GM21576 (cell line): ENCODE data around the gene ABCC5.
A peak's percentile ranks its signal among the peaks of the same experiment; 100 is the strongest.
"Not testable (repeated sequence)": the region's sequence is repeated elsewhere in the genome, so short reads cannot be mapped to it uniquely, and the experiment has no call there.

Experiments used
- ATAC-seq: cut with Tn5 transposase; IDR thresholded peaks from one replicate; pipeline ENCODE4 v1.9.1; 2021; ENCODE audit warnings: mild to moderate bottlenecking, moderate library complexity; ENCODE audit not compliant: unreplicated experiment

ABCC5 gene

DNA sequence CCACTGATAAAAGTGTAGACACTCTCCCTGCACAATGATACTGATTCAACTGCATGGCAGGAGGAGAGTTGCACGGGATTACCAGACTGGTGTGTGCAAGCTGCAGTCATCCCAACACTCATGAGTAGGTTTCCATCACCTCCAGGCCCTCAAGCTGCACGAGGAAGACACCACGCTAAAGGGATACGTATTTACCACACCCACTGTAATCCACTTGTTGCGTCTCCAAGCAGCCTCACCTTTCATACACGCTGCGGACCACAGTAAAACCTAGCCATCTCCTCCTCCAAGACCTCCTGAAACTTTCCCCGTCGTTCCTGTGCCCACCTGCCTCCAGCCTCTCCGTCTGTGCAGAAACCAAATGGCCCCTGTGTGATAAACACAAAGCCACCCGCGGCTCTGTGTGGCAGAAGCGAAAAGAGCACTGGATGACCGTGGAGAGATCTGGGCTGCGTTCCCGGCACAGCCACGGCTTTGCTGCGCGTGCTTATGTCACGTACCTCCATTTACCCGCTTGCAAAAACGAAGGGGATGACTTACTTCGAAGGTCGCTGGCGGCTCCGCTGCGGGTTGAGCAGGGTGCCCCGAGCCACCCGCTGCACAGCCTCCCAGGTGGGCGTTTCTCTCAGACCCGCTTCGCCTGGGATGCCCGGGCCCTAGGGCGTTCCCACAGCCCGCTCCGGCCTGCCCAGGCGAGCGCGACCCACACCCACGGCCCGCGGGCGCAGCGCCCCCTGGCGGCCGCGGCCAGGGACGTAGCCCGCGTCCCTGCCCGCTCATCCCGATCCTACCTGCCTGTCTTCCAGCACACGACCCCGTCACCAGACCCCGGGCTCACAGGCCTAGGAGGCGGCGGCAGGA, 643 bp downstream of the ABCC5 start:
- peak; percentile 54 for ATAC-seq

DNA sequence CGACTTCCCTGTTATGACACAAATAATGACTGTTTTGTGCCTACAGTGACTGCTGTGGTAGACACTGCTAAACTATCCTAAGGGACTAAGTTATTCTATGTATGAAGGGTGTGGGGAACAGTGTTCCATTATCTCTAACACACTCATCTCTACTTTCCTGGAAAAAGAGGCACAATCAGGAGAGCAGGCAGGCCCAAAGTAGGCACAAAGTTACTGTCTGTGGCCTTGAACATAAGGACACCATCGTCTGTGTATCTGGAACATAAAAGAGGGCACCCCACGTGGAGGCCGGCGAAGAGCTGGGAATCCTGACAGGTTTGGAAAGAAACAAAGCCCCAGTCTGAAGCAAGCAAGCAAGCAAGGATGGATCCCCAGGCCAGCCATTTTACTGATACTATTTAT, 1.5 kb downstream of the ABCC5 start:
- ATAC-seq, result no peak

DNA sequence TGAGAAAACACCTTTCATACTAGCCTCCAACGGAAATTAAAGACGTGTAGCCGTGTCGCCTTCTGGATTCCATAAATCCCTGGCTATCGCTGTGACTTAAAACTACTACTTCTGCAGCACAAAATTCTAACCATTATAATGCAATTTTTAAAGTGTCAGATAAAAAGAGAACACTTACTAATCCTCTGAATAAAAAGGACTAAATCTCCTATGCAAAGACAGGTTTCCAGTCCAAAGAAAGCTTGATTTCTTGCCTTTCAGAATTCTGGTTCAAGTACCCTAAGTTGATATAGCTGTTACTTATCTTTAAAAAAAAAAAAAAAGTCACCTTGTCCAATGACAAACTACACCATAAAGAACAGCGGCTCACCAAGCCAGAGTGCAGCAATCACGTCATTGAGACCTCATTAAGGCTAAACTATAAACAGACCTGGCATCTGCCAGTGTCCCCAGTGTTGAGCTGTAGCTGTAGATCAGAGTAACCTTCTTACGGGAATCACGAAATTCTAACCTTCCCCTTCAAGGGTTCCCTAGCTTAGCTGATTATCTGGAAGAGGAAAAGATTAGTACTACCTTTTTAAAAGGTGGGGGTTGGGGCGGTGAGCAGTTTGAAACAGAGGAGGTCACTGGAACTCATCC, 2.2 kb downstream of the ABCC5 start:
- ATAC-seq, result no peak

DNA sequence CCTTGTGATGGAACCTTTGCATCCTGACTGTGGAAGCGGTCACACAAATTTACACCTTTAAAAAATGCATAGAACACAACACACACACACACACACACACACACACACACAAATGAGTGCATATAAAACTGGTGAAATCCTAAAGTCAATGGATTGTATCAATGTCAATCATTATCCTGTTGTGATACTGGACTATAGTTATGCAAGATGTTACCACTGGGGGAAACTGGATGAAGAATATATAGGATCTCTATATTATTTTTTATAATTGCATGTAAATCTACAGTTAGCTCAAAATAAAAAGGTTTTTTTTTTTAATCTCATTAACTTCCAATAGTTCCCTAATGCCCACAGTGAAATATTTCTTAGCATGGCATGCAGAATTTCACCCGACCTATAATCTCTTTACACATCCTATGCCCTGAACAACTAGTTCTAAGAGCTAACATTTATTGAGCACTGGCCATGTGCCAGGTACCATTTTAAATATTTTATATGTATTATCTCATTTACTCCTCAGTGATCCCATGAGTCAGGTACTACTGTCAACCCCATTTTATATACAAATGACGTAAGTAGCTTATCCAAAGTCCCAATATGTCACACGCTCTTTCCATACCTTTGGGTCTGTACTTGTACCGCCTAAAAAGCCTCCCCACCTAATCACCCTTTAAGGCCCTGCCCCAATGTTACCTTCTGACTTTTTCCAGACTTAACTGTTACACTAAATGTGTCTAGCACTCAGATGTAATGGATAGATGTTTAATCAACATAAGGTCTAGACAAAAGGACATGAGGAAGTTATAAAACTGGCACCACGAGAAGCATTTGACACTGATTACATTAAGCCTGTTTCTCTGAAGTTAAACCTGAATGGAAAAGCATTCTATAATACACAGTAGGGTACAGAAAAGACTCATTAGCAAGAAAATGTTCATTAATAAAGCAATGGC, 5.5 kb downstream of the ABCC5 start:
- no peak for ATAC-seq

DNA sequence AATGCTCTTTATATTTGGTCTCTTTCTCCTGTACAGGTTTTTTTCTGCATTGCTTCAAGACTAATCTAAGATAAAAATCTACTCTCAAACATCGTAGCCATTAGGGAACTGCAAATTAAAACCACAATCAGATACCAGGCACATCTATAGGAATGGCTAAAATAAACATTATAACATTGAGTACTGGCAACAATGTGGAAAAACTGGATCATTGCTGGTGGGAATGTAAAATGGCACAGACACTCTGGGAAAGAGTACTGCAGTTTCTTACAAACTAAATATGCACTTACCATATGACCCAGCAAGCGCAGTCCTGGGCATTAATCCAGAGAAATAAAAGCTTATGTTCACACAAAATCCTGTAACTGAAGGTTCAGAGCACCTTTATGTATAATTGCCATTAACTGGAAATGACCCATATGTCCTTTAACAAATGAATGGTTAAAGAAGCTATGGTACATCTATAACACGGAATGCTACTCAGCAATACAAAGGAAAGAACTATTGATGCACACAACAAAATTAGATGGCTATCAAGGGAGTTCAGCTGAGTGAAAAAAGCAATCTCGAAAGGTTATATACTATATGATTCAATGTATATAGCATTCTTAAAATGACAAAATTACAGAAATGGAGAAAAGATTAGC, 6.3 kb downstream of the ABCC5 start:
- no peak for ATAC-seq

DNA sequence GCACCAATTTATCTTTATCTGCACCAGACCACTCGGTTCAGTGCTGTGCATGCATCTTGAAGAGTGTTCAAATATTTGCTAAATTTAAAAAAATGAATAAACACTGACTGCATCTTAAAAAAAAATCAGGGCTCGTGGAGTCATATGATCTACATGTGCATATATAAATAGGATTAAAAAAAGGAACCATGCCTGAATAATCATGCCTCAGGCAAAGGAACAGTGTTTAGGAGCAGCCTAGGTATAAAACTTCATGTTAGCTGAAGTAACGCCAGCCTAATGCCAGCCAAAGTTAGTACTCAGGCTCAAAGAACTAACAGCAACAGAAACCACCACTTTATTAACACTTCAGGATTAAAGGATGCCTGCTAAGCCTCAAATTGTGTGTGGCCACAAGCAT, 9.5 kb downstream of the ABCC5 start:
- no peak for ATAC-seq

DNA sequence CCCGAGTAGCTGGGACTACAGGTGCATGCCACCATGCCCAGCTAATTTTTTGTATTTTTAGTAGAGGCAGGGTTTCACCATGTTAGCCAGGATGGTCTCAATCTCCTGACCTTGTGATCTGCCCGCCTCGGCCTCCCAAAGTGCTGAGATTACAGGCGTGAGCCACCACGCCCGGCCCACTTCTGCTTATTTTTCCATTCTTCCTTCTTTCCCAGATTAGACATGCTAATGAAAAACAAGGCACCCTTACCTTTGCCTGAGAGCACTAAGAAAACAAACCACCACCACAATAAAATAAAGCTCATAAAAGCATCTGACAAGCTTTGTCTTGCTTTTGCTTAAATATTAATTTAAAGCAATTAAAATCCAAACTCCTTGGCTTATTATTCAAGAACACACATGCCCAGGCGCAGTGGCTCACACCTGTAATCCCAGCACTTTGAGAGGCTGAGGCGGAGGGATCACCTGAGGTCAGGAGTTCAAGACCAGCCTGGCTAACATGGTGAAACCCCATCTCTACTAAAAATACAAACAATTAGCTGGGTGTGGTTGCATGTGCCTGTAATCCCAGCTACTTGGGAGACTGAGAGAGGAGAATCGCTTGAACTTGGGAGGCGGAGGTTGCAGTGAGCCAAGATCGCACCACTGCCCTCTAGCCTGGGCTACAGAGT, 10.4 kb downstream of the ABCC5 start:
- not testable (repeated sequence) for ATAC-seq

DNA sequence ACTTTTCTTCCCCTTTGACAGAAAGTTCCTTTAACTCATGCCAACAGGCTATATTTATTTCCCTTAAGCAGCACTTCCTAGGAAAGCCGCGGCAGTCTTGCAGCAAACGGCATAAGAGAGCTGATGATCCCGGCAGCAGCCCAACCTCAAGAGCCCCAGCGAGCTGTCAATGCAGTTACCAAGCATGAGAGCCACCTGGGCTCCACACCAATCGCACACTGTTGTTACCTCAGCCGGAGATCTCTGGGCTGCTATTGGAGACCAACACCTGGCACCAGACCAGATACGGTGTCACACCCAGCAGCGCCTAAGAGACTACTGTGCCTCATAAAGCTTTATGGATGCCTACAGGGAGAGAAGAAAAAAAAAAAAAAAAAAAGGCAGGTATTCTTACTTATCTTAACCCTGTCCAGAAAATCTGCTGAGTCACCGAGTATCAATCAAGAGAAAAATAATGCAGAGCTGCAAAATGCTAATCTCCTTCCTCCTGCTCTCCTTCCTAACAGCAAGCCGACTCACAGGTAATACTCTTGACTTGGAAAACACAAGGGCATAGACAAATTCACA, 11.7 kb downstream of the ABCC5 start:
- peak; percentile 73 for ATAC-seq

DNA sequence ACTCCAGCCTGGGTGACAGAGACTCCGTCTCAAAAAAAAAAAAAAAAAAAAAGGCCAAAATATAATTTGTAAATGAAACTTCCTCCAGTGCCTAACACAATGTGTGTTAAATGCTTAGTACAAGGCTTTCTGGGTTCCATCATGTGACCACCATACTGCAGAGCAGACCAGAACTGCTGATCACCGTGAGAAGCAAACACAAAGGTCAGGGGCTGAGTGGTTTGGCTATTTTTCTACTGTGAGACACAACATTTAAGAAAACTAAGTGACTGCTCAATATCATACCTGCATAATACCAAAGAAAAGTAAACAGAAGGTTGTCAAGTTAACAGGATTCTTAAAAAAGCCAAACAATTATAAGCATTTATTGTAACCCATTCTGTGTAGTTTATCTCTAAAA, 13.2 kb downstream of the ABCC5 start:
- ATAC-seq, result no peak

DNA sequence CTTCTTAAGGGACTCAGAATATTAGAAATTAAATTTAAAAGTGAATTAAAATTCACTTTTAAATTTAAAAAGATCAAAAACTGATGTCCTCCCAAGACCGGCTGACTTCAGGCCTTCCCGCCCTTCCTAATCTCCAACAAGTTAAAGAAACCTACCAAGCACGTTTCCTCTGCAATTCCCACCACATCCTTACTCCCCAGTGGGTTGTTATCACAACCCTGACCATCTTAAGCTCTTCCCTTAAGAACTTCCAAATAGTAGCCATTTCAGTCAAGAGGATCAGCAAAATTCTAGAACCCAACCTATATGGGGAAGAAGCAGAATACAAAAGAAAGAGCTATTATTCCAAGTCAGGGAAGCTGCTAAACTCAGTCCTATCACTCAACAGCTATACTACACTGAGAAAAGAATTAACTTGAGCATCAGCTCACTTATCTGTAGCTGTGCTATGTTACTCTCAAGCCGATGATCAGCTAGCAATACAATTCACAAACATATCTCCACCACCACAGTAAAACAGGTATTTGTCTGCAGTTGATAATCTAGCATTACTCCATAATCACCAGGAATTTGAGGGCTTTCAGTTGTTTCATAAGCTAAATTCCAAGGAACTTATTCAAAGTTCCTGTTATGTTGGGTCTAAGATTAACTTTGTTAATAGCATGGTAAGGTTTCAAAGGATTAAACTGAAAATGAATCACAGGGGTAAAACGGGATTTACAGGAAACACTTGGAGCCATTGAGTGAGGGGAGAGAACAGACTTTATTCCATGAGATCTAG, 14.3 kb downstream of the ABCC5 start:
- ATAC-seq, result no peak

DNA sequence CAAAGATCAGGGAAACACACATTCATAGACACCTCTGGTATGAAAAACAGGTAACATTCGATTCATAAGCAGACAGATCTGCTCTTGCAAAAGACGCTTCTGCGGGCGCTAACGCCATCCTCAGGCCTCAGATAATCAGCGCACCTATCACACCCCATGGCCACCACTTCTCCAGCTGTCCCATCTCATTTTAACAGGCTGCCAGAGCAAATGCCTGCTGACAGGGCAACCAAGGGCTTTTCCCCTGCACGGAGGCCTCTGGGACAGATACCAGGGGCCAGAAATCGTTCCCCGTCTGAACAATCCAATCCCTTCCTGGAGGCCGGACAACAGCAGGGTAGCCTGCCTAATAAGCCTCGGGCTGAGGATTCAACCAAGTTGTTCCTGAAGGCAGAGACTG, 15.2 kb downstream of the ABCC5 start:
- no peak for ATAC-seq

DNA sequence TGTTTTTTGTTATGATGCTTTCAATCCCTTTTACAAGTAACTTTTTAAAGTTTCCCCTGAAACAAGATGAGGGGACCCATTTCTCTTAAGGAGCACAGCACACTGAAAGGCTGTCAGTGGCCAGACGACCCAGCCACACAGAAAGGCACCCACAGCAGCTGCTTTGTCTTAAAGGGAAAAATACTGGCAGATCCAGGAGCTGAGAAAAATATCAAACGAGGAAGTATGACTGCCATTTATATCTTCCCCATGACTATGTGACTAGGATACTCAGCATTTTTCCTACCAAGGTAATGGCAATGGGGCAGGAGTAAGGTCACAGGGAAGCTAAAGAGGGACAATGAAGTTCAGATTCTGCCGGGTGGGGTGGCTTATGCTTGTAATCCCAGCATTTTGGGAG, 15.9 kb downstream of the ABCC5 start:
- ATAC-seq, result no peak

DNA sequence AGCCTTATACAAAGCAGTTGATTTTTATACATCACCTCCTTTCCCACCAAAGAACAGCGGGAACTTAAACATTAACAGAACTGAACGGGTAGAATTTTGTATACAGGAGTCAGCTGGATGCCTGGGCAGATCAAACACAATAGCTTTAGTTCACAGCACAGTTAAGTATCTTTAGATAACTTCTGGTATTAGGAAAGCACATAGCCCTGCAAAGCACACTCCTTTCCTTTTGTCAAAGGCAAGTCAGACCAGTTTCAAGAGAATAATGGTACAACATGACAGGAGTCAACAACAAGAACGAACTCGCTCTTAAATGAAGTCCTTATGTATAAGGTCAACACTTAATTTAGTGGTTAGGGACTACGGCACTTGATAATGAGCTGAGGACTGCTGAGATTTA, 26.3 kb downstream of the ABCC5 start:
- ATAC-seq, result no peak

DNA sequence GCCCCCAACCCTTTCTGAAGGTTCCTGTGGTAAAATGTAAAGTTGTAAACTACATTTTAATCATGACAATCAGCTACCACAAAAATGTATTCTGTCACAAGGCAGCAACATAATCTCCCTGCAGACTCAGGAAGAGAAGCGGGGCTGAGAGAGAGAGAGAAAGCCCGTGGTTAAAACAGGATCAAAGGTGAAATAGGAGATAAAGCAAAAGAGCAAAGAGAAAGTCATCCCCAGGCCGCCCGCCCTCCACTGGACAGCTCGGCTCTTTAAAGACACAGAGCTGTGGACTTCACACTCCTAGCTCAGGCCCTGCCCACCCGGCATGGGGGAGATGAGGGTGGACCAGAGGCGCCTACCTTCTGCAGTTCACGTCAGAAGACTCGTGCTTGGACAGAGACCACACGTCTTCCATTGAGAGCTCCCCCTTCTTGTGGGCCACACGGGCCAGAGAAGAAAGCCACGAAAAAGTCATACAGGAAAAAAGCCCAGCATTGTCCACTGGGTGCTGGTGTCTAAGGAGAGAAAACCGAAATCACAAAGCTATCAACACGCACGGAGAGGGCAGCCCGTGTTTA, 29.4 kb downstream of the ABCC5 start:
- ATAC-seq, result no peak

DNA sequence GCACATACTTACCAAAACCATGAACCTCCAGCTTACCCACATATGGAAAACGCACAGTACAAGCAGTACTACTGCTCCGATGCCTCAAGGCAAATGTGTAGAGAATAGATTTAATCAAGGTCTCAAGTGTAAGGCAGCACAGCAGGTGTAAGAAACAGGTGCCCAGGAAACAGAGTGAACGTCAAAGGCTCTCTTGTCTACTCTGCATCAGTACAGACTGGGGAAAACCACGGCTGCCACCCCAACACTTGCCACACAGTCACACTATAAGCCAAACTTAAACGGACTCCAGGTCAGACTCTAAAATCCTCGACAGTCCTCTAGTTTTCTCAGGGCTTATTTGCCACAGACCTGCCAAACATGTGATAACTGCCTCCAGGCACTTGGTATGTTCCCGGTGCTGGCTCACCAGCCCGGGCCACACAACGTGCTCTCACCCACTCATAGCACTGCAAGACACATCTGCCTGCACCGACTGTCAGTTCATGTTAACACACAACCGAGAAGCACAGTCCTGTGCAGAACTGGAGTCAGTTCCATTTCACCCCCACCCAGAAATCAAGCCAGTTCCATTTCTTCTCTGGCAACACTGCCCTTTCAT, 30.6 kb downstream of the ABCC5 start:
- no peak for ATAC-seq

DNA sequence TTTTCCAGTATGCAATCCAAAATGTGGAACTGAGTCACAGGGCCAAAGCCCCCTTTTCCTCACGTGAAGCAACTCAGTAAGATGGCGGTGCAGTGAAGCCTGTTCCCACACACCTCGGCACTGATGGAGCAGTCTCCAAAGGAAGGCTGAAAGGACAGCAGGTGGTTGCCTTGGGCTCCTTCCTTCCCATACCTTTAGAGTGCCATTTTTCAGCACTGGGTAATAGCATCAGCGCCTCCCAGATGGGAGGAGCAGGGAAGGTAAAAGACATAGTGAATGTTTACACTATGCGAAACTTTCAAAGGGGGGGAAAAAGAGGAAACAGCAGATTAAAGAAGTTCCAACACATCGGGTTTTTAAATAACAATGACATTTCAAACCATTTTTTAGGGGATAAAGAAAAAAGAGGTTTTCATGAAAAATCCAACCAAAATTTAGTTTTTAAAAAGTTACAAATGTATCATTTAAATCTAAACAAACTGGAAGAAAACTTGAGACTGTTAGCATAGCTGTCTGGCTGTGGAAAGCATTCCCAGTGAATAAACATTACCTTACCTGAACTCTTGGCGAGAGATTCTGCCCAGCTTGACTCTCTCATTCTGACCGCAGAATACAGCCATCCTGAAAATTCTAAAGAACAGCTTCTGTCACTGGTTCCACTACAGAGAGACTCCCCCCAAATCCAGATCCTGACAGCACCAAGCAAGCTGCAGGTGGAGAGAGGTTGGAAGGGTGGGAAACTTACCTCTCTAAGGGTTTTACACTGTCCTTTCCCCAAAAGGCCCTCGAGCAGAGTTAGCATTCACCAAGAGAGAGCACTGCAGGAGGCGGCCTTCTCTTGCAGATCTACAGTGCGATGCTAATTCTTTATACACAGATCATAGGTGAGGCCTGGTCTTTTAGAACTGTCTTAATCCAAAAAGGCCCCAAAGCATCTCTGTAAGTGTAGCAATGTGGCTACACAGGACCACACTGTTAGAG, 32.6 kb downstream of the ABCC5 start:
- no peak for ATAC-seq

DNA sequence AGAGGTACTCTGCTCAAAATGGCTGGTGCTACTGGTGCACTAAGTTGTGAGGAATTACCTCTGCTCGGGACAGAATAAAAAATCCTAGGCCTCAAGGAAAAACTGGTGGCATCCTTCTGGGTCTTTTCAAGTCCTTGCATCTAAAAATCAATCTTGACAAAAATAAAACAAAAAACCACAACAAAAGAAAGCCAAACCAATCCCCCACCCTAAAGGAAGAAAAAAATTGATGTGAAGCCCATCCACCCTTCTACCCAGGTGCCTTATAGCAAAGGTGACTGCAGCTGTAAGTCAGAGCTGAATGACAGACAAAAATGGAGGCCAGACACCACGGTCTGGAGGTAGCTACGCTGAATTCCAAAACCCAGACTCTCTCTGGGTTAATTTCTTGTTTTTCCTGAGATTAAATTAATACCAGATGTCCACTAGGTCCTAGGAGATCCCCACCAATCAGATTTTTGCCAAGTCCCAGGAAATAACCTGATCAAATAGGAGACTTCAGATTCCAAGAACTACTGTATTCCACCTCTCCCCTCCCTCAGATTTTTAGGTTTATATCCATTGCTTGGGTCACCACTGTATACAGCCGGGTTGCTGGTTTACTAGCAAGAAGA, 33.5 kb downstream of the ABCC5 start:
- no peak for ATAC-seq
